Choroid plexus epithelial cell (primary cell): ENCODE data around the gene TLNRD1.
A peak's percentile ranks its signal among the peaks of the same experiment; 100 is the strongest.

ENCODE experiments used
- DNase-seq: peaks from one replicate; pipeline ENCODE4 v3.0.0-alpha.2; 2010; ENCODE audit warnings: low read depth
- H3K4me3 ChIP-seq: 2 replicates; pipeline ENCODE4 v1.5.1; 2011; ENCODE audit warnings: low read depth, mild to moderate bottlenecking, control low read depth, low read length, moderate library complexity
- TF ChIP-seq, protein P1 (sequence below): conservative IDR thresholded peaks from 2 replicates; pipeline ENCODE4 v1.5.1; 2011; ENCODE audit warnings: low read depth, mild to moderate bottlenecking, control low read depth, inconsistent platforms, low read length, moderate library complexity

TLNRD1 gene

DNA sequence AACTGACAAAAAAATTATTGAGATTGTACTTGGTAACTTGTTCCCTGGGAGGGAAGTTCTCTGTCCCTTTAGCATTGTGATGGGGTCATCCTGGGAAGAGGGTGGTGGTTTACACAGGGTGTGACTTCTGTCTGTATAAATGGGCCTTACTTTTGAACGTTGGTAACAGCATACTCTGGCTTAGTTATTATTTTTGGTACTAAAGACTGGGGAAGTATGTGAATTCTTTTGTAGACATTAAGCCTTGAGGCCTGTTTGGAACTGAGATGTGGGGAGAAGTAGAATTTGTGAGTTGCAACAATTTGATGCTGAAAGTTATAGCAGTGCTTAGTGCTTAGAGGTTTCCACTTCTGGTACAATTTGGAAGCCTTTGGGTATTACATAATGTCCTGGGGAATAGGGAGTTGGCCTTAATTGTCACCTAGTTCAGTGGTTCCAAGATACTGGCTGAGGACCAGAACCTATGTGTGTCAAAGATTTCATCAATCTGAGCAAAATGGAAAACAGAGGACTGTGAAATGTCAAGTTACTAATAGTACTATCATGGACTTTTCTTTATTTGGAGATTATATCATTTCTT lies 15.9 kb downstream of the TLNRD1 start:
- TF ChIP-seq, protein P1, sequence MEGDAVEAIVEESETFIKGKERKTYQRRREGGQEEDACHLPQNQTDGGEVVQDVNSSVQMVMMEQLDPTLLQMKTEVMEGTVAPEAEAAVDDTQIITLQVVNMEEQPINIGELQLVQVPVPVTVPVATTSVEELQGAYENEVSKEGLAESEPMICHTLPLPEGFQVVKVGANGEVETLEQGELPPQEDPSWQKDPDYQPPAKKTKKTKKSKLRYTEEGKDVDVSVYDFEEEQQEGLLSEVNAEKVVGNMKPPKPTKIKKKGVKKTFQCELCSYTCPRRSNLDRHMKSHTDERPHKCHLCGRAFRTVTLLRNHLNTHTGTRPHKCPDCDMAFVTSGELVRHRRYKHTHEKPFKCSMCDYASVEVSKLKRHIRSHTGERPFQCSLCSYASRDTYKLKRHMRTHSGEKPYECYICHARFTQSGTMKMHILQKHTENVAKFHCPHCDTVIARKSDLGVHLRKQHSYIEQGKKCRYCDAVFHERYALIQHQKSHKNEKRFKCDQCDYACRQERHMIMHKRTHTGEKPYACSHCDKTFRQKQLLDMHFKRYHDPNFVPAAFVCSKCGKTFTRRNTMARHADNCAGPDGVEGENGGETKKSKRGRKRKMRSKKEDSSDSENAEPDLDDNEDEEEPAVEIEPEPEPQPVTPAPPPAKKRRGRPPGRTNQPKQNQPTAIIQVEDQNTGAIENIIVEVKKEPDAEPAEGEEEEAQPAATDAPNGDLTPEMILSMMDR: no peak
- DNase-seq: no peak
- H3K4me3 ChIP-seq: no peak overlapping the region

DNA sequence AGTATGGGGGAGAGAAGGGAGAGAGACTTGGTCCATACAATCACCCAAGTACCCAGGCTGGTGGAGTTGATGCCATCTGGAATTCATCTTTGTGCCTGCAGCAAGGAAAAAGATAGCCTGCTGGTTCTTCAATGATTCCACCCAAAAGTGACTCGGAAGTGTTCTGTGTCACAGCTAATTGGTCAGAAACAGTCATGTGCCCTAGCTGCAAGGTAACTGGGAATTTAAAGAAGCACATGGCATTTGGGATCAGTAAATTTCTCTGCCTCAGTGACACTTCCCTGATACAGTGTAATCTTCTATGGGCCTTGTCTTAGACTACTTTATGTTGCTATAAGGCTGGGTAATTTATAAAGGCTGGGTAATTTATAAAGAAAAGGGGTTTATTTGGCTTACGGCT lies 17.5 kb downstream of the TLNRD1 start:
- TF ChIP-seq, protein P1: no peak
- no peak for DNase-seq
- H3K4me3 ChIP-seq: no peak overlapping the region

DNA sequence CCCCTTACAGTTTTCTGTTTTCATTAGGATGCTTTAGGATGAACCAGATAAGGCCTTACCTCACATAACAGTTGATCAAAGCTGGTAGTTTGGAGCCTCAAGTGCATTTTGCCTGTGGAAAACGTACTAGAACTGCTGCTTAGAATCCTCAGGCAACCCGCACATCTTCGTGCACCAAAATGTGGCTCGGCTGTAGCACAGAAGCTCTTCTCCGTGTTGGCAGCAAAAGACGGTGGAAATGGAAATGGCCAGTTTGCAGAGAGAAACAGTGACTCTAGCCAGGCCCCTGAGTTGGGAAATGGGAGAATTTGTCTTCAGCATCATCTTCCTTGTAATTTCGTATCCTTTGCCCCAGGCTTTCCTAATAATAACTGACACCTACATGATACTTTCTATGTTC lies 20.6 kb downstream of the TLNRD1 start:
- H3K4me3 ChIP-seq: no peak overlapping the region
- TF ChIP-seq, protein P1: no peak
- DNase-seq: no peak

DNA sequence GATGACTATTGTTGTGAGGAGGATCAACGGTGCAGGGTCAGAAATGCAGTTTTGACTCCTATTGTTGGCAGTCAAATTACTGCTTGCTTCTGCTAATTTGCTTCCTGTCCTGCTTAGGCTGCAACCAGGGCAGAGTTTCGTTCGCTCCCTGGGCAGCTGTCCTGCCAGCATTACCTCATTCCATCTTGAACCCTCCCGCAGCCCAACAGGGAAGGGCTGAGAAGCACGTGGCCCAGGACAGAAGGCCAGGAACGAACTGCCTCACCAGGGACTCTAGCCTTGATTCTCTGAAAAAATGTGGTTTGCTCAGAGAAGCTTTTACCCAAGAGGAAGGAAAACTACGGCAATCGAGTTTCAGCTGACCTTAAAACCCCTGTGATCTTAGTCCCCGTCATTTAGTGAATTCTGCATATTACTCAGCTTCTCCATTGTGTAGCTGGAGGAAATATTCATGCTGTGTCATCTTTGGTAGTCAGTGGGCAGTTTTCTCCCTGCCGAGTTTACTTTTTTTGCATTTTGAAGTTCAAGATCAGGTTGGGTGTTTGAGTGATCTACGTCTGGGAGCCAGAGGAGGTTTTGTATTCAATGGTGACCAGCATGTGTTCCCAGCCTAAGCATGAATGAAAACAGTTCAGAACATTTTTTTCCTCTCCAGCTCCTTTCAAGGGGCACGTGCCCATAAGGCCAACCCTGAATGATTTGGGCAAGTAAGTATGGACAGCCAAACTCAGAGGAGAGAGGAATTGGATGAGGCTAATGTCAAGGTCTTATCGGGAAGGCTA lies 23.0 kb downstream of the TLNRD1 start:
- peak; percentile 81 for DNase-seq
- no peak overlapping the region for H3K4me3 ChIP-seq
- TF ChIP-seq, protein P1: no peak

DNA sequence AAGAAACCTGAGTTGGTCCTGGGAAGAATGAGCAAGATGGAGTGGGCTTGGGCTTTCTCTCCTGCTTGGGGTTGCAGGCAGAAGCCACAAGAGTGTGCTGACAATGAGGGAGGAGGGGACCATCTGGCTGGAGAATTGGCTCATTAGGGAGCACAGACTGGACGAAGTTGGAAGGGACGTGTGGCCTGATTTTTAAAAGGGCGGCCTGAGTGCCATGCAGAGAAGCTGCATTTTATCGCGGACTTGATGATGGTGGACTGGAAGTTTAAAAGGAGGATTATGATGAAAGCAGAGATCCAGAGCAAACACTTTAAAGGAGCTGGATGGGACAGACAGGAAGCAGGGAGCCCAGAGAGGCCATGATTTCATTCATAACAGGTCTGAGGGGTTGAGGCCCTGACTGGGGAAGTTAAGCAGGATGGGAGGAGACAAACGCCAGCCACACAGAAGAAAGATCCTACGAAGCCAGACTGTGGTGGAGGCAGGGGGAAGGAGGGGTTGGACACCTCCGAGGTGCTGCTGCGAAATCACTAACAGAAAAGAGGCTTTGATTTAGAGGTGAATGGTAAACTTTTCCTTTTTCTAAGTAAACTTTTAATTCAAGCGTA lies 23.6 kb downstream of the TLNRD1 start:
- no peak overlapping the region for H3K4me3 ChIP-seq
- TF ChIP-seq, protein P1: no peak
- peak; percentile 6 for DNase-seq

DNA sequence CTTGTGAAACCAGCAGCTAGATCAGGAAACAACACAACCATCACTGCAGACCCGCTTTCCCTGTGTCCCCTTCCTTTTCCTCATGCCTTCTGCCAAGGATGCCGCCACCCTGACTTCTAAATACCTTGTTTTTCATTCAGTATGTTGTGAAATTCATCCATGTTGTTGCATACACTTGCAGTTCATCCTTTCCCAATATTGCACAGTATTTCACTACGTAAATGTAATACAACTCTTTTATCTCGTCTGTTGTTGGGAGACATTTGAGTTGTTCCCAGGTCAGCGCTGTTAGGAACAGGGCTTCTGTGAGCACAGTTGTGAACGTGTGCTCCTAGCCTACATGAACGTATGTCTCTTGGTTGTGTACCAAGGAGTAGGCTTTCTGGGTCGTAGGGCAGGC lies 24.2 kb downstream of the TLNRD1 start:
- no peak overlapping the region for H3K4me3 ChIP-seq
- DNase-seq: no peak
- TF ChIP-seq, protein P1: no peak
